NB4 (cell line): ENCODE results near the gene PCDHA10.
"Not testable (repeated sequence)": the region's sequence is repeated elsewhere in the genome, so short reads cannot be mapped to it uniquely, and the experiment has no call there.

ENCODE experiments used
- POLR2A ChIP-seq: IDR thresholded peaks from 2 replicates; pipeline ENCODE4 v1.6.1; 2011; ENCODE audit warnings: mild to moderate bottlenecking; ENCODE audit not compliant: insufficient read length; ENCODE audit errors: extremely low read depth
- TF ChIP-seq, protein P1 (sequence below): IDR thresholded peaks from 2 replicates; pipeline ENCODE4 v1.6.1; 2011; ENCODE audit warnings: low read depth, low read length
- TF ChIP-seq, protein P2 (sequence below): IDR thresholded peaks from one replicate; pipeline ENCODE4 v1.5.1; 2012; ENCODE audit warnings: low read depth, low read length

DNA sequence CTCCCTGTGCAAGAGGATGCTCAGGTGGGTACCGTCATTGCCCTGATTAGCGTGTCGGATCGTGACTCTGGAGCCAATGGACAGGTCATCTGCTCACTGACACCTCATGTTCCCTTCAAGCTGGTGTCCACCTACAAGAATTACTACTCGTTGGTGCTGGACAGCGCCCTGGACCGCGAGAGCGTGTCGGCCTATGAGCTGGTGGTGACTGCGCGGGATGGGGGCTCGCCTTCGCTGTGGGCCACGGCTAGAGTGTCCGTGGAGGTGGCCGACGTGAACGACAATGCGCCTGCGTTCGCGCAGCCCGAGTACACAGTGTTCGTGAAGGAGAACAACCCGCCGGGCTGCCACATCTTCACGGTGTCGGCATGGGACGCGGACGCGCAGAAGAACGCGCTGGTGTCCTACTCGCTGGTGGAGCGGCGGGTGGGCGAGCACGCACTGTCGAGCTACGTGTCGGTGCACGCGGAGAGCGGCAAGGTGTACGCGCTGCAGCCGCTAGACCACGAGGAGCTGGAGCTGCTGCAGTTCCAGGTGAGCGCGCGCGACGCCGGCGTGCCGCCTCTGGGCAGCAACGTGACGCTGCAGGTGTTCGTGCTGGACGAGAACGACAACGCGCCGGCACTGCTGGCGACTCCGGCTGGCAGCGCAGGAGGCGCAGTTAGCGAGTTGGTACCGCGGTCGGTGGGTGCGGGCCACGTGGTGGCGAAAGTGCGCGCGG lies 21.0 kb downstream of the PCDHA10 start:
- TF ChIP-seq POLR2A: not testable (repeated sequence)
- TF ChIP-seq, protein P1, sequence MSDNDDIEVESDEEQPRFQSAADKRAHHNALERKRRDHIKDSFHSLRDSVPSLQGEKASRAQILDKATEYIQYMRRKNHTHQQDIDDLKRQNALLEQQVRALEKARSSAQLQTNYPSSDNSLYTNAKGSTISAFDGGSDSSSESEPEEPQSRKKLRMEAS: not testable (repeated sequence)
- TF ChIP-seq, protein P2, sequence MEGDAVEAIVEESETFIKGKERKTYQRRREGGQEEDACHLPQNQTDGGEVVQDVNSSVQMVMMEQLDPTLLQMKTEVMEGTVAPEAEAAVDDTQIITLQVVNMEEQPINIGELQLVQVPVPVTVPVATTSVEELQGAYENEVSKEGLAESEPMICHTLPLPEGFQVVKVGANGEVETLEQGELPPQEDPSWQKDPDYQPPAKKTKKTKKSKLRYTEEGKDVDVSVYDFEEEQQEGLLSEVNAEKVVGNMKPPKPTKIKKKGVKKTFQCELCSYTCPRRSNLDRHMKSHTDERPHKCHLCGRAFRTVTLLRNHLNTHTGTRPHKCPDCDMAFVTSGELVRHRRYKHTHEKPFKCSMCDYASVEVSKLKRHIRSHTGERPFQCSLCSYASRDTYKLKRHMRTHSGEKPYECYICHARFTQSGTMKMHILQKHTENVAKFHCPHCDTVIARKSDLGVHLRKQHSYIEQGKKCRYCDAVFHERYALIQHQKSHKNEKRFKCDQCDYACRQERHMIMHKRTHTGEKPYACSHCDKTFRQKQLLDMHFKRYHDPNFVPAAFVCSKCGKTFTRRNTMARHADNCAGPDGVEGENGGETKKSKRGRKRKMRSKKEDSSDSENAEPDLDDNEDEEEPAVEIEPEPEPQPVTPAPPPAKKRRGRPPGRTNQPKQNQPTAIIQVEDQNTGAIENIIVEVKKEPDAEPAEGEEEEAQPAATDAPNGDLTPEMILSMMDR: not testable (repeated sequence)
